Measurements from ENCODE around the gene RELN. TPM values are rescaled to one million over a fixed set of nuclear protein-coding genes. Genes with fewer than 3 reads are reported as not detected.

RELN gene
- total RNA-seq, 1 donor from 2014 or later, result not detected

- no peak for FAIRE-seq
- H3K27me3 ChIP-seq (ENCODE audit: control insufficient read depth, insufficient read depth, low read length), result no peaks in the 10 kb centered on the region
- no peak for DNase-seq (ENCODE audit: low read depth)
- no peaks in the 10 kb centered on the region for H3K36me3 ChIP-seq (ENCODE audit: control insufficient read depth, insufficient read depth, low read length)
- no peak overlapping the region for H3K4me3 ChIP-seq (ENCODE audit: low read depth, low read length)
- TF ChIP-seq CTCF (IDR thresholded peaks at IDR 0.05; ENCODE audit: insufficient read depth, low read length, severe bottlenecking), result no peak
These were observed 551.8 kb downstream of the RELN start for GRCh38 chr7:103437623-103438022.

GRCh38 chr7:103432712-103433111 lies 556.7 kb downstream of the RELN start:
- DNase-seq (ENCODE audit: low read depth) (peak; percentile 30), FAIRE-seq (no peak)
- Histone ChIP-seq H3K36me3 (ENCODE audit: control insufficient read depth, insufficient read depth, low read length) (no peaks in the 10 kb centered on the region), H3K4me3 (ENCODE audit: low read depth, low read length) (no peak overlapping the region), H3K27me3 (ENCODE audit: control insufficient read depth, insufficient read depth, low read length) (no peaks in the 10 kb centered on the region)
- no peak for TF ChIP-seq CTCF (IDR thresholded peaks at IDR 0.05; ENCODE audit: insufficient read depth, low read length, severe bottlenecking)

- no peak for TF ChIP-seq CTCF (IDR thresholded peaks at IDR 0.05; ENCODE audit: insufficient read depth, low read length, severe bottlenecking)
- DNase-seq (ENCODE audit: low read depth) (no peak), FAIRE-seq (no peak)
These were observed 564.3 kb downstream of the RELN start for GRCh38 chr7:103425177-103425576.

GRCh38 chr7:103423467-103424179 lies 565.8 kb downstream of the RELN start:
- no peak for TF ChIP-seq CTCF (IDR thresholded peaks at IDR 0.05; ENCODE audit: insufficient read depth, low read length, severe bottlenecking)
- FAIRE-seq (no peak), DNase-seq (ENCODE audit: low read depth) (no peak)
- H3K27me3 ChIP-seq (ENCODE audit: control insufficient read depth, insufficient read depth, low read length), result no peaks in the 10 kb centered on the region
- H3K36me3 ChIP-seq (ENCODE audit: control insufficient read depth, insufficient read depth, low read length), result no peaks in the 10 kb centered on the region
- no peak overlapping the region for H3K4me3 ChIP-seq (ENCODE audit: low read depth, low read length)

More at GRCh38 chr7:103425177-103425576, 564.3 kb downstream of the RELN start:
- Histone ChIP-seq H3K36me3 (ENCODE audit: control insufficient read depth, insufficient read depth, low read length) (no peaks in the 10 kb centered on the region), H3K27me3 (ENCODE audit: control insufficient read depth, insufficient read depth, low read length) (no peaks in the 10 kb centered on the region), H3K4me3 (ENCODE audit: low read depth, low read length) (no peak overlapping the region)

Other genes starting within 250 kb of the RELN start
- 19.1 and 25.0 TPM in 2 replicates for gene ORC5, start 218.4 kb upstream of the RELN start, total RNA-seq